GM20000 (cell line): ENCODE data around the gene RND2.
"Not testable (repeated sequence)": the region's sequence is repeated elsewhere in the genome, so short reads cannot be mapped to it uniquely, and the experiment has no call there.

Source experiments
- DNase-seq: peaks from one replicate; pipeline ENCODE4 v3.0.0; 2012; ENCODE audit warnings: low spot score
- TF ChIP-seq, protein P1 (sequence below): IDR thresholded peaks from 2 replicates; pipeline ENCODE4 v1.5.1; 2012; ENCODE audit warnings: mild to moderate bottlenecking, control low read depth; ENCODE audit errors: extremely low read depth, missing control alignments

The RND2 gene

DNA sequence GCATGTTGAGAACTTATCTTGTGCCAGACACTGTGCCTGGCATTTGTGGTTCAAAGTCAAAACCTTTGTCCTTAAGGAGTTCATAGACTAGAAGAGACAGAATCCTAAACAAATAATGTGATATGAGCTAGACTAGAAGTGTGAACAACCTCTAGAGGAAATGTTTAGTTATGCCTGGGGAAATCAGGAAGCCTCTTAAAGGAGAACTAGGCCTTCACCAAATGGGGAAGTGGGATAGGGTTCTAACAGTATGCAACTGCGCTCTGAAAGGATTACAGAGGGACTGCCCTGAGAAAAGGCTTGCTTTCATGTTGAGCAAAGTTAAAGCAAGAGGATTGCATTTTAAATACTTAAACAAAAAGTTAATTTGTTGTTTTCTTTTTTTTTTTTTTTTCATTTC is 39.8 kb upstream of the RND2 start:
- TF ChIP-seq, protein P1, sequence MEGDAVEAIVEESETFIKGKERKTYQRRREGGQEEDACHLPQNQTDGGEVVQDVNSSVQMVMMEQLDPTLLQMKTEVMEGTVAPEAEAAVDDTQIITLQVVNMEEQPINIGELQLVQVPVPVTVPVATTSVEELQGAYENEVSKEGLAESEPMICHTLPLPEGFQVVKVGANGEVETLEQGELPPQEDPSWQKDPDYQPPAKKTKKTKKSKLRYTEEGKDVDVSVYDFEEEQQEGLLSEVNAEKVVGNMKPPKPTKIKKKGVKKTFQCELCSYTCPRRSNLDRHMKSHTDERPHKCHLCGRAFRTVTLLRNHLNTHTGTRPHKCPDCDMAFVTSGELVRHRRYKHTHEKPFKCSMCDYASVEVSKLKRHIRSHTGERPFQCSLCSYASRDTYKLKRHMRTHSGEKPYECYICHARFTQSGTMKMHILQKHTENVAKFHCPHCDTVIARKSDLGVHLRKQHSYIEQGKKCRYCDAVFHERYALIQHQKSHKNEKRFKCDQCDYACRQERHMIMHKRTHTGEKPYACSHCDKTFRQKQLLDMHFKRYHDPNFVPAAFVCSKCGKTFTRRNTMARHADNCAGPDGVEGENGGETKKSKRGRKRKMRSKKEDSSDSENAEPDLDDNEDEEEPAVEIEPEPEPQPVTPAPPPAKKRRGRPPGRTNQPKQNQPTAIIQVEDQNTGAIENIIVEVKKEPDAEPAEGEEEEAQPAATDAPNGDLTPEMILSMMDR, result no peak
- peak; percentile 72 for DNase-seq

DNA sequence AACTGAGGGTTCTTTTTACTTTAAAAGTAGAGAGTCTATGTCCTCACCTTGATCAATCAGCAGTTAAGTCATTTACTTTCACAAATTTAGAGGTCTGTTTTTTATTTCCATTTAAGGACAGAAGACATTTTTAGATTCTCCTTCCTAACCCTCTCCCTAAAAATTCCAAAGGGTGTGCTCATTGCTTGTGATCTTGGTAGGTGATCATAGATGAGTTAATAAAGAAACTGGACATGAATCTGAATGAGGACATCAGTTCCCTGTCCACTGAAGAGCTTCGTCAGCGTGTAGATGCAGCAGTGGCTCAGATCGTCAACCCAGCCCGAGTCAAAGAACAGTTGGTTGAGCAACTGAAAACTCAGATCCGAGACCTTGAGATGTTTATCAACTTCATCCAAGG is 35.9 kb upstream of the RND2 start:
- TF ChIP-seq, protein P1, result no peak
- no peak for DNase-seq

DNA sequence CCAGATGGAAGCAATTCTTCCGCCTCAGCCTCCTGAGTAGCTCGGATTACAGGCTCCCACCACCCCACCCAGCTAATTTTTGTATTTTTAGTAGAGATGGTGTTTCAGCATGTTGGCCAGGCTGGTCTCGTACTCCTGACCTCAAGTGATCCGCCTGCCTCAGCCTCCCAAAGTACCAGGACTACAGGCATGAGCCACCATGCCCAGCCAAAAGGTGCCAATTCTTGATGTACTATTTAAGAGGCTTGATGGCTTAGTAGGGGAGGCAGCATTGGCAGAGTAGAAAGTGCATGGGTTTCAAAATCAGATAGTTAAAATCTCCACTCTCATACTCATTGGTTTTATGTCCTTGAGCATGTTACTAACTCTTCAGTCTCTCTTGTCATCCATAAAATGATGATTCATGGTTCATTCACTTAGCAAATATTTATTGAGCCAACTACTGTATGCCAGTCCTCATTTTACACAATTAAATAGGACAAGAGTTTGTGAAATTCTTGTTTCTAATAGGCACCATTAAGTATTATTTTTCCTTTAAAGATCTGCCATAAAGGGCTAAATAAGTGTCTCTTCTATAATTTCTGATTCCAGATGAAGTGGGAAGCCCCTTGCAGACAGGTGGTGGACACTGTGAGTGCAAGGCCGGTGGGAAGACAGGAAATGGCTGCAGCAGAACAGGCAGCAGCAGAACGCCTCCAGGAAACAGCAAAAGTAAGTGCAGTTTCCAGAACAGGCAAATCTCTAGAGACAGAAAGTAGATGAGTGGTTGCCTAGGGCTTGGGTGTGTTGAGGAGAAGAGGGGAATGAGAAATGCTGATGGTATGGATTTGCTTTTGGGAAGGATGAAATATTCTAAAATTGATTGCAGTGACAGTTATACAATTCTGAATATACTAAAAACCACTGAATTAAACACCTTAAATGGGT is 35.0 kb upstream of the RND2 start:
- no peak for DNase-seq
- TF ChIP-seq, protein P1, result no peak

DNA sequence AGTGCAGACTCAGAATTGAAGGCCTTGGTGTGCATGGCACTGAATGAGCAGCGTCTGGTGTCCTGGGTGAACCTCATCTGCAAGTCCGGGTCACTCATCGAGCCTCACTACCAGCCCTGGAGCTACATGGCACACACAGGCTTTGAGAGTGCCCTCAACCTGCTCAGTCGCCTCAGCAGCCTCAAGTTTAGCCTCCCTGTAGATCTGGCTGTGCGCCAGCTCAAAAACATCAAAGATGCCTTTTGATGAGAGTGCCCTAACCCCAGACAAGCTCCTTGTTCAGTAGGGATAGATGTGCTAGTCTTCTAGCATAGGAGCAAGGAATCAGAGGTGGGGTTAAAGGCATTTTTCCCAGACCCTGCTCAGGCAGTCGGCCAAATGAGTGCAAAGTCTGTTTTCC is 33.6 kb upstream of the RND2 start:
- TF ChIP-seq, protein P1, result no peak
- no peak for DNase-seq

DNA sequence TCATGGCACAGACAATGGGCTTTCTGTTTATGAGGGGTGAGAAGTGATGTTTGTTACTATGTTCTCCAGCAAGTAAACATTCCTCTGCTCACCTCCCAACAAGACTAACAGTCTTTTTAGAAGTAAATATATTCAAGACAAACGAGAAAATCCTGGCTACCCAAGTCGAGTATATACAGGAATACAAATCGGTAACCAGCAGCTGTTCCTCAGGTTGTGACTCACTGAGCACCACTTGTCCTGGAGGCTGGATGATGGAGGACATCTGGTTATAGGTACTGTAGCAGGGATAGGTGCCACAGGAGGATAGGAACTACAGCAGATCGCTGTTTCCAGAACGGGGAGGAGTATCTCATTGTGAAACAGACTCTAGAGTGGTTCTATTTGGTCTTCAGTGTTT is 32.2 kb upstream of the RND2 start:
- TF ChIP-seq, protein P1, result no peak

DNA sequence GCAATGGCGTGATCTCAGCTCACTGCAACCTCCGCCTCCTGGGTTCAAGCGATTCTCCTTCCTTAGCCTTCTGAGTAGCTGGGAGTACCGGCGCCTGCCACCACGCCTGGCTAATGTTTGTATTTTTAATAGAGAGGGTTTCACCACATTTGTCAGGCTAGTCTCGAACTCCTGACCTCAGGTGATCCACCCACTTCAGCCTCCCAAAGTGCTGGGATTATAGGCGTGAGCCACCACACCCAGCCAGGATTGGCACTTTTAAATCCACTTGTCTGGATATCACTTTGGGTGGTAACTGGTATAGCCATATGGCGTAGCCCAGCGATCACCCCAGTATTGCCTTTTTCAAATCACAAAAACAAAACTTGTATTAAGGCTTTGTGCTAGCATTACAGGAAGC is 31.1 kb upstream of the RND2 start:
- DNase-seq, result not testable (repeated sequence)

More for the DNA sequence above, 32.2 kb upstream of the RND2 start:
- no peak for DNase-seq

DNA sequence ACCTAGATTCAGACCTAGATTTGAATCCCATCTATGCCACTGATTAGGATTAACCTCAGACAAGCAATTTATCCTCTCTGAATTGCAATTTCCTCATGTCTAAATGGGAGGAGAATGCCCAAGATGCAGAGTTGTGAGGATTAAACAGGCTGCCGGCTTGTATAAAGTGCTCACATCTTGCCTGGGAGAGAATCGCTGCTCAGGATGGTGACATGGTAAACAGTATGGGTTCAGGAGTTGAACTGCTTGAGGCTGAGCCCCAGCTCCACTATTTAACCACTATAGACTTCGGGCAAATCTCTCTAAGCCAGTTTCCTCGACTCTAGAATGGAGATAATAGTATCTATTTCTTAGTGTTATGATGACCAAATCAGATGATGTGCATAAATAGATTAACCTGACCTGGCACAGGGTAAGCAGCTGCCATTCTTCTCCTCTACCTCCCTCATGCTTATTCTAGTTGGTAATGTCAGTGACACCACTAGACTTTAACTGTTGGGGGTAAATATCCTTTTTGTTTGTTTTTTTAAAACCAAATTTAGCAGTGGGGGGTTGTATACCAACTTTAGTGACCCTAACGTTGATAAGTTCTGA is 27.5 kb upstream of the RND2 start:
- TF ChIP-seq, protein P1, result no peak
- DNase-seq, result no peak
